Measurements from ENCODE around the gene ZBTB7C.

ZBTB7C gene

DNA sequence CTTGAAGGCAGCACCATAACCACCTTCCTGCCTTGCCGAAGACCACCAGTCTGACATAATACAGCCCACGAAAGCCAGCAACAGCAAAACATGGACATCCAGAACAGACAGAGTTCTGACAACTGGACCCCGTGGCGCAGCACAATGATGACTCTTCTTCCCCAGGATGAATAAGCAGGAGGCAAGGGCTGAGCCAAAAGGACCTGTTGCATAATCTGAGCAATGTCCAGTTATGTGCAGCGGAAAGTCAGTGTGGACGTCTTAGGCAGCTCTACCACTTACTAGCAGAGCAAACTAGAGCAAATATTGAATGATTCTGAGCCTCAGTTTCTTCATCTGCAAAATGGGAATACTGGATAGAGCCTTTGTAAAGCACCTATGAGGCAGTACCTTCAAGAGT is 225.1 kb downstream of the ZBTB7C start:
- DNase-seq (ENCODE audit: low read depth) = no peak
- no peak overlapping the region for H3K4me3 ChIP-seq (ENCODE audit: low read depth, low read length)

DNA sequence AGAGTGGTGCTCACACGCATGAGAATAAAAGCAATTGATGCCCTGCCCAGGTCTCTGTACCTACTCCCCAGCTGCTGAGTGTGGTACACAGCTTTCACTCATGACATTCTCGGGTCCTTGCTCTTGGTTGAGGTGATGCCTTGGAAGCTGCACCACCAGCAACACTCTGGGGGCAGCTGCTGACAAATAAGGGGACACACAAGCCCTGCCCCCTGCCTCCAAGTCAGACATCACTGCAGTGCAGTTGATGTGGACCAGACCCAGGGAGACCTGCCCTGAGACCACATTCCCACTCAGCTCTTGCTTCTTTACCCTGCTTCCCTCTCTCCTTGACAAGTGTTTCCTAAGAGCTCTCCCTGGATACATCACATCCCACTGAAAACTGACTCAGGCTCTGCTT is 225.6 kb downstream of the ZBTB7C start:
- no peak for DNase-seq (ENCODE audit: low read depth)
- no peak overlapping the region for H3K4me3 ChIP-seq (ENCODE audit: low read depth, low read length)

DNA sequence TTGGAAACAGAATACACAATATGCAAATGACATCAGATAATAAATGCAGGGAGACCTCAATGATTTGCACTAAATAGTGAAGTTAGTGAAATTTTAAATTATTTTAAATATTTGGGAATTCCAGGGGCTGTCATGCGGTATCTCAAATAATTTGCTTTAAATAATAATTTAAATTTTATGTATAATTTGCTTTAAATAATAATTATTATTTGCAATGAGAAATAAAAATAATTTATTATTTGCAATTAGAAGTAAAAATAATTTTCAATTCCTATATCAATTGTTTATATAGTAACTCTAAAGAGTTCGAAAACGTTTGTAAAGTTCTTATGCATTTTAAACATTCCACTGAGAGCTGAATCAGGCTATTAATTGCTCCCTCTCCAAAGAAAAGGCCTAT is 226.4 kb downstream of the ZBTB7C start:
- no peak for DNase-seq (ENCODE audit: low read depth)

DNA sequence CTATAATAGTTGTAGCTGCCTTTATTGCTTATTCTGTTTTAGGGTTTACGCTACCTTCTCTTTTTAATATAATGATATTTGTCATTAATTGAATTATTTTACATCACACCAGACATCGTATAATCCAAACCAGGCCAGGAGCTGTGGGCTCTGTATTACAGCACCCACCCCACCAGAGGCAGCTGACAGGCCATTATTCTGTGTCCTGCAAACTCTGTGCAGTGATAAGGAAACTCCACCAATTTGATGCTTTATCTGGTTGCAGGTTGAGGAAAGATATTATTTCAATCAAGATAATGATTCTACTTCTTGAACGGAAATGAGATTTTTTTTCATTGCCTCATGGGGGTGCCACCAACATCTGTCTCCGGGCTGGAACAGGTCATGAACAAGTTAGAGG is 227.3 kb downstream of the ZBTB7C start:
- DNase-seq (ENCODE audit: low read depth) = no peak
- H3K4me3 ChIP-seq (ENCODE audit: low read depth, low read length) = no peak overlapping the region

More for the DNA sequence above, 226.4 kb downstream of the ZBTB7C start:
- H3K4me3 ChIP-seq (ENCODE audit: low read depth, low read length) = no peak overlapping the region

DNA sequence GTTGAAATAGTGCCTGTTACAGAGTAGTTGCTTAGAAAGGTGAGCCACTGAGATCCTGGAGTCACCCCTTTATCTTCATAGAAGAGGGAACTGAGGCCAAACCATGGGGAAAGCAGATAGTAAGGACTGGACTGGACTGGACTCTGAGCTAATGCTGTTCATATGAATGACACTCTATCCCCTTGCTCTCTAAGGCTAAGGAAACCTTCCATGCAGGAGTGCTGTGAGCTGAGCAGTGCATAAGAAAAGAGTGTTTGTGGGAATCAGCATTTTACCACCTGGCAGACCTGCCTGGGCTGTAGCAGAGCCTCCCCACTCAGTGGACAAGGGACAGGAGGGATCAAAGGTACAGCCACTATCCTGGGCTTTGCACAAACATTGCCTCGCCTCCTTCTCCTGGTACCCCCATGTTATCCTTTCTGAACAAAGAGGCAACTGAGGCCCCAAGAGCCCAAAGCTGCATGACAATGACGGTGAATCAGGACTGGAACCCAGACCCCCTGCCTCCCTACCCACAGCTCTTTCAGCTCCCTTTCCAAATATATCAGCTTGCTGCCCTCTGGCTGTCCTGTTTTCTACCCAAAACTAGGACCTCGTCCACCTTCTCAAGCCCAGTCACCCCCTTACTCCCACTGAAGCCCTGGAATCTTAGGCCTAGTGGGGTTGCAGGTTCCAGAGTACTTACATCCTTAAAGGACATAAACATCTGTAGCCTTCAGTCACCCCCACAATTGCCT is 227.9 kb downstream of the ZBTB7C start:
- H3K4me3 ChIP-seq (ENCODE audit: low read depth, low read length) = no peak overlapping the region
- no peak for DNase-seq (ENCODE audit: low read depth)

DNA sequence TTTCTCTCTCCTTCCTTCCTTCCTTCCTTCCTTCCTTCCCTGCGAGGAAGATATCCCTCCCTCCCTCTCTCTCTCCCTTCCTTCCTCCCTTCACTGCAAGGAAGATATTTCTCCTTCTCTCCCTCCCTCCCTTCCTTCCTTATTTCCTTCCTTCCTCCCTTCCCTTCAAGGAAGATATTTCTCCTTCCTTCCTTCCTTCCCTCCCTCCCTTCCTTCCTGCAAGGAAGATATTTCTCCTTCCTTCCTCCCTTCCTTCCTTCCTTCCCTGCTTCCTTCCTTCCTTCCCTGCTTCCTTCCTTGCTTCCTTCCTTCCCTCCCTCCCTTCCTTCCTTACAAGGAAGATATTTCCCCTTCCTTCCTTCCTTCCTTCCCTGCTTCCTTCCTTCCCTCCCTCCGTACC is 229.5 kb downstream of the ZBTB7C start:
- no peak for DNase-seq (ENCODE audit: low read depth)
- H3K4me3 ChIP-seq (ENCODE audit: low read depth, low read length) = no peak overlapping the region

DNA sequence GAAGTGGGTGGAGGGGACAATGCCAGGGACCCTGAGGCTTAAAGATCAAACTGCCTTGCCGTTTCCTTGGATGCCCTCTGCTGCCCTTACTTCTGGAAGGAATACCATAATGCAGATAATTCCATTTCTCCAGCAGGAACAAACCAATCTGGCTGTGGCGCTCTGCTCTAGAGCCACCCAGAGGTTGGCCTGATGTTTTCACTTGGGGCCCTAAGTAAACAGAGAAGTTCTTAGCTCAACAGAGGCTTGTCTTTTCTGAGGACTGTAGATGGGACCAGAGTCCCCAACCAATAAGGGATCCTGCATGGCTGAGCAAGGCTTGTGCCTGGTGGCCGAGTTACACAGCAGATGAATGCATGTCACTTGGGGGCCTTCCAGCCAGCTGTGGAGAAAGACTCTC is 230.2 kb downstream of the ZBTB7C start:
- no peak for DNase-seq (ENCODE audit: low read depth)

DNA sequence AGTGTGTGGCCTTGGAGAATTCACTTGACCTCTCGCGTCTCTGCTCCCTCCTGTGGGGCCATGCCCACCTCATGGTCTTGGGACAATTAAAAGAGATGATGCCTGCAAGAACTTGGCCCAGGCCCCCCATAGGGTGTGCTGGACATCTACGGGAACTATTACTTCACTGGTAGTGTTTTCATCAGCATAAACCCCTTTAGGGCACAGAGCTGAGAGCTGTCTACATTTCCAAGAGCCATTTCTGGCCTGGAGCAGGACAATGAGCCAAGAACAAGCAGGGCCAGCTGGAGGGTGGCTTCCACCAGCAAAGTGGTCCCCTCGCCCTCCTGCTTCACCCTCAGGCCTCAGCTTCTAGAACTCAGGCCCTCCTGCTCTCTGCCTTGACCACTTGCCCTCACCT is 232.3 kb downstream of the ZBTB7C start:
- no peak overlapping the region for H3K4me3 ChIP-seq (ENCODE audit: low read depth, low read length)
- no peak for DNase-seq (ENCODE audit: low read depth)

More for the DNA sequence above, 230.2 kb downstream of the ZBTB7C start:
- H3K4me3 ChIP-seq (ENCODE audit: low read depth, low read length) = no peak overlapping the region

DNA sequence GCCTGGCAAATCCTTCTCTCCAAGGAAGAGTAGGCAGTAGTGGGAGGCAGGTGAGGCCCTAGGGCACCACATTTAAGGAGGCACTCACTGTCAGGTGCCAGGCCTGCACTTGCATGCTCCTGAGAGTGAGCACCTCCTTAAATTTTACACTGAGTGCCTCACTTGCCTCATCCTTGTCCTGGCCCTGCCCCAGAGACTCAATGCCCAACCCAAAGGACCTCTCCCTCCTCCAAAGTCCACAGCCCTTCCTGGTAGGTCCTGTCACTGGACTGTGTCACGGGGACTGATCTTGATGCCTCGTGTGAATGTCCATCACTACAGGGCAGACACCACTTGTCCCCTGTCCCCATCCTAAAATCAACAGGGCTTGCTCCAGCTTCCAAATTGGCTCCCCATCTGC is 235.6 kb downstream of the ZBTB7C start:
- DNase-seq (ENCODE audit: low read depth) = no peak
- H3K4me3 ChIP-seq (ENCODE audit: low read depth, low read length) = no peak overlapping the region

DNA sequence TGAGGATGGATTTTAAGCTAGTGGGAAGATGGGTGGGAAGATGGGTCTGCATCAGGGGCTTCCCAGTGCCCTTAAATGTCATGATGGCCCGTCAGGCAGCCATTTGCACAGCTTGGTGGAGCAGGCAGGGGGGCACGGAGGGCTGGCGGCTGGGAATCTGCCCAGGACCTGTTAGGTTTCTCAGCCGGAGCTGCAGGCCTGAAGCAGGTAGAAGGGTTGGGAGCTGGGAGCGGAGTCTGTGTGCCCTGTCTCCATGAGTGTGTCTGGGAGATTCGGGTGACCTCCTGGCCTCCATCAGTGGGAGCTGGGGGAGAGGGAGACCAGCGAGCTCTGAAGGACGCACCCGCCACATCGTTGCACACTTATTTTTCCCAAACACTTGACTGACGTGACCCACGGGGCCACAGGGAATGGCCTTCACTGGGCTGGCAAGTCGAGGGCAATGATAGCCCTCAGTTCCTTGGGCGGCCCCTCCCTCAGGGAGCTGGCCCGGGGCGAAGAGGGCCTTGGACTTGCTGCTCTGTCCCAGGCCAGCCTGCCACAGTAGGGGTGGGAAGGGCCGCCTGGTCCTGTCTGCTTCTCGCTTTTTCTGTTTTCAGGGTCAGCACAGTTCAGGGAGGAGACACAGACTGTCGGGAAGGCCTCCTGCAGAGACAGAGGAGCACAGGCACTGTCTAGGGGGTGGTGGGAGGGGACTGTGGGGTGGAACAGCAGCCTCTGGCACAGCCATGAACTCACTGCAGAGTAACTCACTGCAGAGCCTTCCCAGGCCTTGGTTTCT is 236.8 kb downstream of the ZBTB7C start:
- DNase-seq (ENCODE audit: low read depth) = no peak
- no peak overlapping the region for H3K4me3 ChIP-seq (ENCODE audit: low read depth, low read length)

DNA sequence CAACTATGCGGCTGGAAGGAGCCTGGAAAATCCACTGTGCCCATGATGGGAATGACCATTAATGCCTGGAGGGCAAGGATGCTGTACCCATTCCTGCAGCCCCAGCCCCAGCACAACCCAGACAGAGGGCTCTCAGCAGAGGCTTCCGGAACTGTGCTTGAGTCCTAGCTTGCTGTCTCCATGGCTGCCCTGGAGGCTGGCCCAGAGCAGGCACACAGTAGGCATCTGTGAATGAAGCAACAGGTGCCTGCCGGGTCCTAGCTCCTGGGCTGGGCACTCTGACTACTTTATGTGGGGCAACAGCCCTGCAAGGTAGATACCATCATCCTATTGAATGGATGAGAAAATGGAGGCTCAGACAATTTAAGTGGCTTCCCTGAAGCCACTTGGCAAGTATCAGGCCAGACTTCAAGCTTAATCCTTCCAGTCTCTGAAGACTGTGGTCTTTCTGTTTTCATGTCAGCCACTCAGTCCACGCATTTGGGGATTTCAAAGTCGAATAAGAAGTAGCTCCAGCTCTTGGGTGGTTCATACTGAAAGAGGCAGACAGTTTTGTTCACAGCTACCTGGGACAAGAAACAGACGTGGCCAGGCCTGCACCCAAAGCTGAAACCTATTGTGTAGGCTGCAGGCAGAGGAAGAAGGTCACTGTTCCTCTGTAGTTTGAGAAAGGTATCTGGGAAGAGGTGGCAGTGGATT is 237.5 kb downstream of the ZBTB7C start:
- no peak overlapping the region for H3K4me3 ChIP-seq (ENCODE audit: low read depth, low read length)
- no peak for DNase-seq (ENCODE audit: low read depth)

DNA sequence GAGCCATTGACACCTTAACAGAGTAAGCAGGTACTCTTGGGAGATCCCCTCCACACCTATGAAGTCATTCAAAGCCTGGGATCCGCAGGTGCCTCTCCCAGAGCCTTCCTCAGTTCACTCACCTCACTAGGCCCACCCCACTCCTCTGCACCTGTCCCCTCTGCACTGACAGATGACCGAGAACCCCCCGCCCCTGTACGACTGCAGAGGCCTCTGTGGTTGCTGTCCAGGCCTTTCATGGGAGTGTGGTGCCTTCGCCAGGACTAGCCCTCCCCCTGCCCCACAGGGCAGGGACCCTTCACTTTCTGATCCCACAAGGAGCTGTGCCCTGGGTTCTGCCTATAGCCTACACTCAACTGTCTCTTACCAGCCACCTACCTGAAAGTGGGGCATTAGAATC is 238.5 kb downstream of the ZBTB7C start:
- no peak for DNase-seq (ENCODE audit: low read depth)
- no peak overlapping the region for H3K4me3 ChIP-seq (ENCODE audit: low read depth, low read length)

DNA sequence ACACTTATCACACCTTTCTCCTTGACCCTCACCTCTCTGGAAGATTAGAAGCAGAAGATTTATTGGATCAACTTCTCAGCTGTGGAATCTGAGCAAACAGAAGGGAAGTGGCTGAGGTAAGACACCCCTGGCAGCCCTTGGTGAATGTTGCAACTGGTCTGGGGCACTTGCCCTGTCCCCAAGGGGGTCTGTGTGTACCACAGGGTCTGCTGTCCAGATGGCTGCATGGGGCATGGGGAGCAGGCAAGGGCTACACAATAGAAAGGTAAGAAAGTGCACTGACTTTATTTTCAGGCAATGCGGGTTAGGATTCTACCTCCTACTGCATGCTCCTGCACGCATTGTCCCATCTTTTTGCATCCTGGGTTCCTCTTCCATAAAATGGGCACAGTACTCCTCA is 240.3 kb downstream of the ZBTB7C start:
- no peak for DNase-seq (ENCODE audit: low read depth)
- no peak overlapping the region for H3K4me3 ChIP-seq (ENCODE audit: low read depth, low read length)

DNA sequence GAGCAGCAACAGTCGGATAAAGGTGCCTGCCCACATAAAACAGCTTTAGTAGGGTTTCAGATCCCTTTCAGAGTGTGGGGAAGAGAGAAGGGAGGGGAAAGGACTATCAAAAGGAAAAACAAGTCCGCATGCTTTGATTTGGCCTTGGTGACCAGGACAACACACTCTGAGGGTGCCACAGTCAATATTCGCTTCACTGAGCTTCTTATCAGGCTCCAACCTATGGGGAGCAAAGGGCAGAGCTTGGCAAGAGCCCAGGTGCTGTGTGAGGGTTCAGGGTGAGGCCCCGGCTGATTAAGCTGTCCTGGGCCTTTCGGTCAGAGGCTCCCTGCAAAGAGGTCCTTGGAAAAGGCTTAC is 241.3 kb downstream of the ZBTB7C start:
- no peak overlapping the region for H3K4me3 ChIP-seq (ENCODE audit: low read depth, low read length)
- DNase-seq (ENCODE audit: low read depth) = no peak

DNA sequence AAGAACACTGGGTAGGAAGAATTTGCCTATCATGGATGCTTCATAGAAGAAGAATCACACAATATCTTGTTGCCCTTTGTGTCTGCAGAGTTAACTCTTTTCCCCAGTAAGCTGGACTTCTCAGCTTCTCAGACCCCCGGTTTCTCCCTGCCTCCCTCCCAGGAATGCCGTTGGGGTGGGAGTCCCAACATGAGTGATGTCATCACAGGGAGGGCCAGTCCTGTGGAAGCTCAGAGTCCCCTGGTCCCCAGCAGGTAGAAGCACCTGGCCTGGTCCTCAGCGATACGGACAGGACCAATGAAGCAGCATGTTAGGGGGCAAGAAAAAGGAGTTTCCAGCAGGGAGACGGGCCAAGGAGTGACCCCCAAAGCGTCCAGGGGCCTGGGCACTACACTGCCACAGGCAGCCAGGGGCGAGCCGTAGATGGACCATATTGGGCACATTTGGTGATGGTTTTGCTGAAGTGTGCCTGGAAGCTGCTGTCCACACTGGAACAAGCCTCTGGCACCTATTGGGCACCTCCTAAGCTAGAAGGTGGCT is 242.8 kb downstream of the ZBTB7C start:
- no peak overlapping the region for H3K4me3 ChIP-seq (ENCODE audit: low read depth, low read length)
- DNase-seq (ENCODE audit: low read depth) = no peak

DNA sequence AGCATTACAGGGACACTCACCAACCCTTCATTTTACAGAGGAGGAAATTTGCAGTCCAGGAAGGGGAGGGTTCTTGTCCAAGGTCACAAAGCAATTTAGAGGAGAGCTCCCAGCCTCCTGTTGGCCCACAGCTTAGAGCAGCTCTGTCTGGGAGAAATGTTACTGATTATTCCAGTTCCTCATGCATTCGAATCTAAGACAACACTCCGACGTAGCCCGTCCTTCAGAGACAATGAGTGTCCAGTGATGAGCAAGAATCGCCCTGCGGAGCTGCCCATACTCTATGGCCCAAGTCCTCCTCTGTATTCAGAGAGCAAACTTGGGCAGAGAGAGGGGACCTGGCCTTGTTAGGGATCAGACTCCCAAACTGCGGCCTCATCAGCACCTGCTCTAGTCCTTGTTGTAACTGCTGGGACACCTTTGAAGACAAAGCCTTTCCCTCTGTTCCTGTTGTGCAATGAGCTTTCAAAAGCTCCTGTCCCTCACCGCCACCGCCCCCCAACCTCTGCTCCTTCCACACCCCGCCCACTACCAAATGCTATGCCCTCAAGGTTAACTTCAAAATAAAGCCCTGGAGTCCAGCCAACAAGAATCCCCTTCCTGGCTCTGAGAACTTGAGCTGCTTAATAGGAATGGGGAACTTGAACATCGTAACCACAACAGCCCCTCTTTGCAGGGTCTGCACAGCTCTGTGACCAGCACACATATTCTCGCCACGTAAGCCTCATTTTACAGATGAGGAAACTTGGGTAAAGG is 243.9 kb downstream of the ZBTB7C start:
- no peak overlapping the region for H3K4me3 ChIP-seq (ENCODE audit: low read depth, low read length)
- DNase-seq (ENCODE audit: low read depth) = no peak

DNA sequence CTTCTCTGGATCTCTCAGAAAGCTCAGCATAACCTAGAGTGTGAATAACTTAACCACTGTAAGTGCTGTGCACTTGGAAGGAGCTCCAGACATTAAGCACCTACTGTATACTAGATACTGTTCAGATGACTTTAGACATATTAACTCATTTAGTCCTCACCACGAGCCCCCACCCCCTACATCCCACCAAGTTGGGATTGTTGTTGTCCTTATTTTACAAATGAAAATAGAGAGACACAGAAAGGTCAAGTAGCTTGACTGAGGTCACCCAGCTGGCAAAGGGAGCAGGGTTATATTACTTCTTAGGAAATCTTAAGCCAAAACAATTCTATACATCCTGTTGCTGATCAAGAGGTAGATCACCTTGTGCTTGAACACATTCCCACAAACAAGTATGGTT is 244.5 kb downstream of the ZBTB7C start:
- no peak overlapping the region for H3K4me3 ChIP-seq (ENCODE audit: low read depth, low read length)
- DNase-seq (ENCODE audit: low read depth) = no peak

DNA sequence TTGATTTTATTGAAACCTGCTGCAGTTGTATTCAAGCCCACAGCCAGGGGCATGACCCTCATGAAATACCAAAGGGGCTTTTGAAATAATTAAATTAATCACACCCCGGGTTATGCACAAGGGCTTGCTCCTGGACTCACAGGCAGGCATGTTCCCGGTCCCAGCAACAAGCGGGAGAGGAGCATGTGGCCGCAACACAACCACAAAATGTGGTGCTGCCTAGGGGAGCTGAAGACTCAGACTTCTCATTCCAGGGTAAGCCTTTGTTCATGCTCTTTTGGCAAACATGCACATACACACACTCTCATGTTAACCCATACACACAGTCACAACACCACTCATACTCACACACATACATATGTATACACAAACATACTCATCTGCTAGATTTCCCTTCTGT is 245.1 kb downstream of the ZBTB7C start:
- H3K4me3 ChIP-seq (ENCODE audit: low read depth, low read length) = no peak overlapping the region
- DNase-seq (ENCODE audit: low read depth) = no peak

DNA sequence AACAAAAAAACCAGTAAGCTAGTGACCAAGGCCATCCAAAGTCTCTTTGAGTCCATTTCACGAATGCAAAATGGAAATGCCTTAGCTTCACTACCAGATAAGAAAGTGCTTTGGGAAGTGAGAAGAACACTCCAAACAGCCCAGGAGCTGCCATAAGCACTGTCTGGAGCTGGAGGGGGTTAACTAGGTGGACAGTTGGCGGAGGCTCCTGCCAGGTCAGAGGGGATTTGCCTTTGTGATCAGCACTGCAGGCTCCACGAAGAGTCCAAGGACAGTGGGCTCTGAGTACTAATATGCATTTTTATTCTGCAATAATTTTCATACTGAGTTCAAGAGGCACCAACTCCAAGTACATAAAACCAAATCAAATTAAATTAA is 245.5 kb downstream of the ZBTB7C start:
- DNase-seq (ENCODE audit: low read depth) = no peak
- H3K4me3 ChIP-seq (ENCODE audit: low read depth, low read length) = no peak overlapping the region

Measured in skeletal muscle cell (primary cell).